HG03159 (cell line): ENCODE measurements around the gene MSANTD1.
"Not testable (repeated sequence)": the region's sequence is repeated elsewhere in the genome, so short reads cannot be mapped to it uniquely, and the experiment has no call there.

ENCODE experiments used
- ATAC-seq: cut with Tn5 transposase; IDR thresholded peaks from one replicate; pipeline ENCODE4 v1.9.1; 2021; ENCODE audit warnings: mild to moderate bottlenecking, moderate library complexity; ENCODE audit not compliant: unreplicated experiment

MSANTD1 gene

DNA sequence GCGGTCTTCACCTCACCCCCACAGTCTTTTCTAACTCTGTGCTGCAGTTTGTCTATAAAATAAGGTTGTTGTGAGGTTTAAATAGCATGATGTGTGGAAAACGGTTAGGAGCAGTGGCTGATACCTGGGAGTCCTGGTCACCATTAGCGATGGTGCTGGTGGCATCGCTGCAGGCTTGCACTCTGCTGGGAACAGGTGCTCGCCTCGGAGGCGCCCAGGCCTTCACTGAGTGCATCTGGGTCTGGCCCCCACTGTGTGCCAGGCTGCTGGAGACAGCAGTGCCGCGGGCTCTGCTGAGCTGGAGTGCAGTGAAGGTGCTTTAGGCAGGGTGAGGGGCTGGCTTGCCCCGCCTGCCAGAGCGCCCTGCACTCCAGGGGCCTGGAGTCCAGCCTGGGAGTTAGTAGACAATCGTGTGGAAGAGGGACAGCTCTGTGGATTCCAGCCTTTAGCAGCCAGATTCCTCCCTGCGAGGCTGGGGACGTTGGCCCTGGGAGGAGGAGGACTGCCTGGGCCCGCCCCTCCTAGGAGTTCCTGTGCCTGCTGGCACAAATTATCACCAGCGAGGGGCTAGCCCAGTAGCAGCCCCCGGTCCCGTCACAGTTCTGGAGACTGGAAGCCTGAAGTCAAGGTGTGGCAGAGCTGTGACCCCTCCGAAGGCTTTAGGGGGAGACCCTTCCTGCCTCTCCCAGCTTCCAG, 51.2 kb downstream of the MSANTD1 start:
- no peak for ATAC-seq

- not testable (repeated sequence) for ATAC-seq
These were observed 51.9 kb downstream of the MSANTD1 start for GRCh38 chr4:3300882-3301281.

- ATAC-seq, result no peak
These were observed 52.7 kb downstream of the MSANTD1 start for GRCh38 chr4:3301450-3302172.

DNA sequence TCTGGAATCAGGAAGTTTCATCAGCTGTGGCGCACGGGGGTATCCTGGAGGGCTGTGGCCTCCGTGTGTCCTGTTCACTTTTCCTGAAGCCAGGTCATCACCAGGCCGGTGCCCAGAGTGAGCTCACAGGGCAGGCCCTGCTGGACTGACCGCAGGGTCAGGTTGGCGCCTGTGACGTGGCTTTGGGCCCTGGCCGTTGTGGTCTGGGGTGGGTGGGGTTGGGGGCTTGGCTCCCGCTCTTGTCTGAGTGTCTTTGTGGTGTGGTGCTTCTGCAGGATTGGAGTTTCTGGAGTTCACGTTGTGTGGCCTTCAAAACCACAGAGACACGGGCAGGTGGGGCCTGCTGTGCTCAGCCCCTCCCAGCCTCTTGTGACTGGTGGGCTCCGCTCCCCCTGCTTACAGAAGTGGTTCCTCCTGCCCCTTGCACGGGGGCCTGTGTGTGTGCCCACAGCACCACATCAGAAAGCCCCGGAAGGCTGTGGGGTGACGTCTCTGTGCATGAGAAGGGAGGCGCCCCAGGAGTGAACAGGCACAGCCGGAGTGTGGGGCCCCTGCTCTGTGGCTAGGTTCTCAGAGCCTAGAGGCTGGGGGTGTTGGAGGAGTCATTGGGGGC, 53.3 kb downstream of the MSANTD1 start:
- no peak for ATAC-seq

DNA sequence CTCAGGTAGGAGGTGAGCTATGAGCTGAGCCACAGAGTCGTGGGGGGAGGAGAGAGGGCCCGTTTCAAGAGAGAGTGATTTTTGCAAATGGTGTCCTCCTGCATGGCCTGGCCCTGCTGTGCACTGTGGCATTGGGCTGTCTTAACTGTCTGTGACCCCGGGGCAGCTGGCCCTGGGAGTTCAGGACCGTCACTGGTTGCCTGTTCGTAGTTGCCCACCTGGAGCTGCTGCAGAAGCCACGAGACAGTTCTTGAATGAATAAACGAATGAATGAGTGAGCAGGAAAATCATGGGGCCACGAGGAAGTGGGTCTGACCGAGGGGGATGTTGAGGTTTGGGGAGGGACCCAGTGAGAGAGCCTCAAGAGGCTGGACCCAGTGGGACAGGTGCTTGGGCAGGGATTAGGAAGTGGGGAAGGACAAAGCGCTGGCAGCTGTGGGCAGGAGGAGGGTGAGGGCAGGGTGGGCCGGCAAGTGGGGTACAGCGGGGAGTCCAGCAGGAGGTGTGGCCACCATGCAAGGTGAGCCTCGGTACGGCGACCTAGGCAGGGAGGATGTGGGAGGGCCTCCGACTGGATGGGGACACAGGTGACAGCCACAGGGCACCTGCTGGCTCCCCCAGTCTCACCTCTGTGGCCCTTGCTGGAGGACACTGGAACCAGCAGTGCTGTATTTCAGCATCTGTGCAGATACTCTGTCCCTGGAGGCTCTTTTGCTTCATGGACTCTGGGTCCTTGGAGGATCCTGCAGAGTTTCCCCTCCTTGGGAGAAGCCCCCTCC, 54.0 kb downstream of the MSANTD1 start:
- no peak for ATAC-seq

DNA sequence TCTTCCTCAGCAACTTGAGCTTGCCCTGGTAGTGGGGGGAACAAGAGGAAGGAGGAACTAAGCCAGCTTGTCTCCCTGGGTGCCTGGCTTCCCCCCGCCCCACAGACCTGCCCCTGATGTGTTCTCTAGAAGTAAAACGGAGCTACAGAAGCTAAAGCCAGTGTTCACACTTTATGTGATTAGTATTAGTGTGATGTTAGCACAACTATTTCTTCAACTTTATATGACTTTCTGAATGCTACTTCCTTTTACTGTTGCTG, 54.5 kb downstream of the MSANTD1 start:
- ATAC-seq, result no peak

DNA sequence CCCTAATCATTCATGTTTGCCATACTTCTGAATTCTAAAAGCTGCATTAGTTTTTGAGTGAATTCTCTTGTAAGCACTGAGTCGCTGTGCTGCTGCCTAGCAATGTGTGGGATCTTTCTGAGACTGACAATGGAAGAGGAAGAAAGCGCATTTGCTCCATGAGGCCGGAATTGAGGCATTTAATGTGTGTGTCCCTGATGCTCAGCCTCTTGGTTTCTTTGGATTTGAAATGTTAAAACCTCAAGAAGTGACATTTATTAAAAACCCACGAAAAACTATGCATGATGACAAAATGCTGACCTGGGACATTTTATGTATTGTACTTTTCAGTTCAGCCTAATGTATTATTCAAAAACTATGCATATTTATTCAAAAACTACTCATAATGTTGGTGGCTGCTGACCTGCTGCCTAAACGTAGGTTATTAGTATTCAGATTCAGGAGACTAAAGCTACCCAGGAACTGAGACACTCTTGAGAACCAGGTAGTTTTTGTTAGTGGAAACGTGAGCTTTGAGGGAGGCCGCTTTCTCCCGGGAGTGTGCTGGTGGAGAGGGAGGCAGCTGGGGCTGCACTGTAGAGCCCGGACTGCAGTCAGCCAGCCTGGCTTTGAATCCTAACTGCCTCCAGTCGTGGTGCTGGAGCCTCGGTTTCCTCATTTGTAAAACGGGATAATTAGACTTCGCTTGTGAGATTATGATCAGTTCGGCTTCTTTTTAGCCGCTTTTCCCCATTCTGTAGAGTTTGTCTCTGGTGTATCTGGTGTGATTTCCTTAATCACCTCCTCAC, 55.2 kb downstream of the MSANTD1 start:
- ATAC-seq, result no peak

DNA sequence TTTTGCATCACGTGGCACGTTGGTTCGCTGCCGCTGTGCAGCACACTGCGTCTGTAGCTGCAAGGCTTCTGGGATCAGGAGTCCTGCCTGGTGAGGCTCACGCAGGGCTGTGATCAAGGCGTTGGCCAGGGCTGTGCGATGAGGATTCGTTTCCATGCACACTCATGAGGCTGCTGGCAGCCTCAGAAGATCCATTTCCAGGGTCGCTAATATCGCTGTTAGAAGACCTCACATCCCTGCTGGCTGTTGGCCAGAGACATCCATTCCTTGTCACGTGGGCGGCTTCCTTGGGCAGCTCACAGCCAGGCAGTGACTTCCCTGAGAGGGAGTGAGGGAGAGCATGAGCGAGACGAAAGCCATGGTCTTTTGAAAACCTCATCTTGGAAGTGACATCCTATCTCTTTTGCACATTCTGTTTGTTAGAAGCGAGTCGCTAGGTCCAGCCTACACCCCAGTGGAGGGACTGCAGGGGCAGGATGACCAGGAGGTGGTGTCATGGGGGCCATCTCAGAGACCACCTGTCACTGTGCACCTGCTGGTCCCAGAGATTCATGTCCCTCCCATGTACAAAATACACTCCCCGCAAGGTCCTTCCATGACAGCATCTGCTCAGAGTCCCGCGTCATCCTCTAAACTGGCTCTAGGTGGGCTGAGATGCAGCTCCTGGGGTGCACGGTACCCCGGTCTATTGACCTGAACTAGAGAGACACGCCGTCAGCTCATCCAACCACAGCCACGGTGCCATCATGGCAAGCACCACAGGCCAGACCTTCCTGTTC, 56.1 kb downstream of the MSANTD1 start:
- no peak for ATAC-seq

DNA sequence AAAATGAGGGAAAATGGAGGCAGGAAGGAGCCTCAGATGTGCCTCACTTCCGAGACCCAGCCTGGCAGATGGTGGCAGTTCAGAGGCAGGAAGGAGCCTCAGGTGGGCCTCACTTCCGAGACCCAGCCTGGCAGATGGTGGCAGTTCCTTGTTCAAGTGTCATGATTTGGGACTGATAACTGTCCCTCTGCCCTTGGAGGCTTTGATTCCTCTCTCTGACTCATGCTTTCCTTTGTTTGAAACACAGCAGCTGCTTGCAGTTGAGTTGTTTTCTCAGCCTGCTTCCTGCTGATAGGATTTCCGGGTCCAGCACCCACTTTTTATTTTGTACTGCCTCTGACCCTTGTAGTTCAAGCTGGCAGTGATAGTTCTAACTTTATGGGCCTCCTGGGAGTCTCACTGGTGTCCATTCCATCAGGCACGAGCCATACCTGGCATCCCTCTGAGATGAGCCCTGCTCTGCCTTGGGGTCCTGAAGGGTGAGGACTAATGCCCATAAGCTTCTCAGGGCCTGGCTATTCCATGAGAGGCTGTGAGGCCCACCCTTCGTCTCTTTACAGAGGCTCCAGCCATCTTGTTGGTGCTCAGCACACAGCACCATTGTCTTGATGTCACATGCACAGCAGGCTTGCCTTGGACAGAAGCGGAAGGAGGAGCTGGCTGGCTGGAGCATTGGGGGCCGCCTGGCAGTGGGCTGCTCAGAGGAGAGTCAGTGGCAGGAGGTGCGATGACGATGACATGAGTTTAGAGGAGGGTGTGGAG, 56.8 kb downstream of the MSANTD1 start:
- ATAC-seq, result no peak
